NCI-H2196 (cell line): ENCODE data around the gene AGBL4.
"Not testable (repeated sequence)": the region's sequence is repeated elsewhere in the genome, so short reads cannot be mapped to it uniquely, and the experiment has no call there.

Source experiments
- DNase-seq: peaks from one replicate; lab custom pipeline; 2025; ENCODE audit not compliant: unreplicated experiment; lab: John Stamatoyannopoulos, UW

AGBL4 gene

GRCh38 chr1:49448200-49448599, 575.6 kb downstream of the AGBL4 start:
- DNase-seq, result no peak

GRCh38 chr1:49436865-49437264, 586.9 kb downstream of the AGBL4 start:
- no peak for DNase-seq

GRCh38 chr1:49435291-49435690, 588.5 kb downstream of the AGBL4 start:
- DNase-seq, result no peak

GRCh38 chr1:49424782-49425181, 599.0 kb downstream of the AGBL4 start:
- no peak for DNase-seq

GRCh38 chr1:49416758-49417157, 607.0 kb downstream of the AGBL4 start:
- no peak for DNase-seq

GRCh38 chr1:49408346-49408745, 615.4 kb downstream of the AGBL4 start:
- no peak for DNase-seq

GRCh38 chr1:49397086-49397485, 626.7 kb downstream of the AGBL4 start:
- no peak for DNase-seq

- DNase-seq, result no peak
Measured at GRCh38 chr1:49394200-49394599, 629.6 kb downstream of the AGBL4 start.

GRCh38 chr1:49389699-49390098, 634.1 kb downstream of the AGBL4 start:
- no peak for DNase-seq

- DNase-seq, result no peak
Measured at GRCh38 chr1:49364676-49365075, 659.1 kb downstream of the AGBL4 start.

- DNase-seq, result no peak
Measured at GRCh38 chr1:49363628-49364027, 660.1 kb downstream of the AGBL4 start.

GRCh38 chr1:49358036-49358435, 665.7 kb downstream of the AGBL4 start:
- no peak for DNase-seq

- no peak for DNase-seq
Measured at GRCh38 chr1:49356594-49356993, 667.2 kb downstream of the AGBL4 start.

GRCh38 chr1:49351768-49352167, 672.0 kb downstream of the AGBL4 start:
- DNase-seq, result no peak

GRCh38 chr1:49346767-49347349, 676.9 kb downstream of the AGBL4 start:
- DNase-seq, result no peak

- DNase-seq, result no peak
Measured at GRCh38 chr1:49340576-49340975, 683.2 kb downstream of the AGBL4 start.

GRCh38 chr1:49339043-49339442, 684.7 kb downstream of the AGBL4 start:
- no peak for DNase-seq

- no peak for DNase-seq
Measured at GRCh38 chr1:49337251-49337650, 686.5 kb downstream of the AGBL4 start.

- no peak for DNase-seq
Measured at GRCh38 chr1:49333906-49334305, 689.8 kb downstream of the AGBL4 start.

GRCh38 chr1:49331066-49331852, 692.5 kb downstream of the AGBL4 start:
- no peak for DNase-seq

GRCh38 chr1:49323925-49324540, 699.7 kb downstream of the AGBL4 start:
- no peak for DNase-seq

- DNase-seq, result not testable (repeated sequence)
Measured at GRCh38 chr1:49320493-49320892, 703.3 kb downstream of the AGBL4 start.
